Transverse colon (tissue), 3 donors: Measurements from ENCODE around the gene TTC28.

Experiments
- CTCF ChIP-seq, 5 experiments: fragments of 200-600 bp in 3 of 5; fragments of 450-650 bp in 2 of 5; sonication (generic) in 3 of 5; IDR thresholded peaks; 1 replicate in 2 of 5; 2 replicates in 3 of 5; pipeline ENCODE4 v1.5.1; 2016 to 2017; ENCODE audit warnings: antibody characterized with exemption in 5 of 5, inconsistent platforms in 3 of 5, mild to moderate bottlenecking in 2 of 5, moderate library complexity in 1 of 5
- EP300 ChIP-seq: sonication (generic); formaldehyde crosslinking; IDR thresholded peaks from one replicate; pipeline ENCODE4 v1.6.1; 2017; ENCODE audit warnings: antibody characterized with exemption, low read depth
- POLR2A ChIP-seq: fragments of 450-650 bp; IDR thresholded peaks from one replicate; pipeline ENCODE4 v1.6.1; 2016; ENCODE audit warnings: antibody characterized with exemption, mild to moderate bottlenecking, moderate library complexity

DNA sequence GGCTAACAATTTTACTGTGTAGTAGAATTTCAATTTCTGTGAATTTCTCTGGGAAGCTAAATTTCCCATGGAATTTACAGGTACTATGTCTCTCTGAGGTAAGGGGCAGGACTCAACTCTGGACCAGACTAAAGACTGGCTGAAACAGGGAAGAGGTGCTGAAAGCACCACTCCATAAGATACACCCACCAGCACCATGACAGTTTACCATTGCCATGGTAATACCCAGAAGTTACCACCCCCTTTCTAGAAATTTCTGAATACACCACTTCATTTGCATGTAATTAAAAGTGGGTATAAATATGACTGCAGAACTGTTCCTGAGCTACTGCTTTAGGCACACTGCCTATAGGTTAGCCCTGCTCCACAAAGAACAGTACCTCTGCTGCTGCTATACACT lies 274.1 kb downstream of the TTC28 start:
- TF ChIP-seq CTCF (IDR thresholded peaks at IDR 0.05) (no peak), EP300 (no peak), POLR2A (no peak)
